Panc1 (cell line): ENCODE measurements around the gene RMND1. TPM values are rescaled to one million over a fixed set of nuclear protein-coding genes. Genes with fewer than 3 reads are reported as not detected.

ENCODE experiments used
- ATAC-seq: fragments of 200-7000 bp; cut with Tn5 transposase; 2 replicates; pipeline ENCODE4 v1.9.1; 2020; ENCODE audit warnings: mild to moderate bottlenecking, moderate library complexity
- BruUV-seq: library from RNA; stranded (reverse); fragments of 400-500 nt; replicated peaks from 2 replicates; lab custom pipeline; 2021; lab: Mats Ljungman, UMichigan
- CTCF ChIA-PET: fragments of 300-600 bp; sonication (Branson Sonifier 250); formaldehyde crosslinking; loops from one replicate; lab custom pipeline; 2022; ENCODE audit warnings: antibody characterized with exemption; lab: Charles Lee
- POLR2A ChIA-PET: fragments of 300-600 bp; sonication (Branson Sonifier 250); formaldehyde crosslinking; loops from one replicate; lab custom pipeline; 2022; ENCODE audit warnings: antibody characterized with exemption; lab: Charles Lee
- DNase-seq: peaks from one replicate; pipeline ENCODE4 v3.0.0-alpha.2; 2010; ENCODE audit warnings: low read depth, low spot score
- H3K27ac ChIP-seq: 2 replicates; pipeline ENCODE4 v1.5.1; 2011; ENCODE audit warnings: mild to moderate bottlenecking, low read length, inconsistent platforms
- H3K27me3 ChIP-seq: fragments of 200-500 bp; sonication (Bioruptor generic); 2 replicates; pipeline ENCODE4 v1.6.0; 2014; ENCODE audit warnings: low read length, inconsistent platforms; ENCODE audit not compliant: control insufficient read depth, insufficient read depth
- H3K36me3 ChIP-seq: fragments of 200-500 bp; sonication (Bioruptor generic); 2 replicates; pipeline ENCODE4 v1.5.1; 2014; ENCODE audit warnings: inconsistent platforms, mild to moderate bottlenecking, low read length, moderate library complexity; ENCODE audit not compliant: control insufficient read depth, insufficient read depth
- H3K4me1 ChIP-seq: 2 replicates; pipeline ENCODE4 v1.5.1; 2011; ENCODE audit warnings: inconsistent platforms, mild to moderate bottlenecking, low read length, moderate library complexity; ENCODE audit not compliant: control insufficient read depth, insufficient read depth
- H3K4me3 ChIP-seq, 2 experiments: 2 replicates each; pipeline ENCODE4 v1.5.1; 2011 to 2012; ENCODE audit warnings: low read depth in 2 of 2, low read length in 2 of 2, mild to moderate bottlenecking in 2 of 2, inconsistent platforms in 1 of 2, moderate library complexity in 1 of 2
- H3K9me3 ChIP-seq: fragments of 200-500 bp; sonication (Bioruptor generic); 2 replicates; pipeline ENCODE4 v1.5.1; 2014; ENCODE audit warnings: low read depth, mild to moderate bottlenecking, inconsistent platforms, low read length, moderate library complexity; ENCODE audit not compliant: control insufficient read depth, insufficient read depth
- CTCF ChIP-seq: fragments of 450-650 bp; IDR thresholded peaks from 2 replicates; pipeline ENCODE4 v1.5.1; 2017; ENCODE audit warnings: mild to moderate bottlenecking
- POLR2AphosphoS5 ChIP-seq: IDR thresholded peaks from 2 replicates; pipeline ENCODE4 v1.6.1; 2012; ENCODE audit warnings: mild to moderate bottlenecking, low read depth, low read length, moderate library complexity
- REST ChIP-seq, 2 experiments: IDR thresholded peaks; 2 replicates each; pipeline ENCODE4 v1.6.1; 2011 to 2012; ENCODE audit warnings: low read depth in 2 of 2, control low read depth in 1 of 2, low read length in 1 of 2, mild to moderate bottlenecking in 1 of 2, moderate library complexity in 1 of 2; ENCODE audit not compliant: insufficient read depth in 1 of 2
- SIN3A ChIP-seq: IDR thresholded peaks from 2 replicates; pipeline ENCODE4 v1.6.1; 2012; ENCODE audit warnings: low read depth, mild to moderate bottlenecking, low read length, moderate library complexity, borderline replicate concordance; ENCODE audit not compliant: insufficient read depth
- TCF7L2 ChIP-seq: IDR thresholded peaks from 2 replicates; pipeline ENCODE4 v1.6.1; 2011; ENCODE audit warnings: mild to moderate bottlenecking, low read depth, low read length, inconsistent platforms
- in situ Hi-C: cut with HindIII; loops from 2 replicates; pipeline ENCODE4 v1.10.0; 2016; ENCODE audit warnings: low sequenced_read_pairs, low pct_unique_long_range_greater_than_20kb
- intact Hi-C: fragments of 100-400 bp; cut with micrococcal nuclease; formaldehyde crosslinking; loops from one replicate; pipeline ENCODE4 v1.10.0; 2022; ENCODE audit not compliant: unreplicated experiment
- total RNA-seq: library from RNA; stranded (reverse); gene quantifications from one replicate; pipeline ENCODE4 v1.2.1, GENCODE V29; 2021; ENCODE audit not compliant: unreplicated experiment

RMND1 gene
- total RNA-seq, 1 experiment from 2014 or later = 16.1 TPM

GRCh38 chr6:151443454-151443853 is 8.5 kb downstream of the RMND1 start:
- ChIA-PET CTCF (no interaction called here), POLR2A (no interaction called here)
- DNase-seq (no peak), ATAC-seq (no peak)
- Histone ChIP-seq H3K27ac (no peak overlapping the region), H3K9me3 (no peaks in the 10 kb centered on the region), H3K4me1 (no peaks in the 10 kb centered on the region), H3K4me3 (no peak overlapping the region), H3K36me3 (peaks cover 7% of the 10 kb centered on the region; the same call in 1 of the 2 replicates), H3K27me3 (no peaks in the 10 kb centered on the region)
- no TSS peak for BruUV-seq
- in situ Hi-C loops = no loop called here
- intact Hi-C loops = no loop called here
- TF ChIP-seq REST (IDR thresholded peaks at IDR 0.05; ENCODE audit: insufficient read depth in 1 of 2, low read depth in 2 of 2, low read length in 1 of 2) (no peak), POLR2AphosphoS5 (no peak), CTCF (no peak), SIN3A (no peak), TCF7L2 (no peak)

- TF ChIP-seq TCF7L2 (no peak), CTCF (no peak), SIN3A (no peak), REST (IDR thresholded peaks at IDR 0.05; ENCODE audit: insufficient read depth in 1 of 2, low read depth in 2 of 2, low read length in 1 of 2) (no peak), POLR2AphosphoS5 (no peak)
- H3K27me3 ChIP-seq = no peaks in the 10 kb centered on the region
- no peak for DNase-seq
- CTCF ChIA-PET = no interaction called here
- peak; percentile 46; the same call in 1 of the 2 replicates for ATAC-seq
- no peak overlapping the region for H3K4me3 ChIP-seq
- BruUV-seq = no TSS peak
- POLR2A ChIA-PET = no interaction called here
- no peaks in the 10 kb centered on the region for H3K9me3 ChIP-seq
- H3K27ac ChIP-seq = no peak overlapping the region
- H3K4me1 ChIP-seq = peaks cover 5% of the 10 kb centered on the region
- H3K36me3 ChIP-seq = peaks cover 7% of the 10 kb centered on the region; the same call in 1 of the 2 replicates
- intact Hi-C loops (no loop called here), in situ Hi-C loops (no loop called here)
These were observed 9.6 kb downstream of the RMND1 start for GRCh38 chr6:151442371-151442770.
